COLO829 (cell line): ENCODE data around the gene LMBR1.
"Not testable (repeated sequence)": the region's sequence is repeated elsewhere in the genome, so short reads cannot be mapped to it uniquely, and the experiment has no call there.

Source experiments
- DNase-seq: peaks from one replicate; pipeline ENCODE4 v3.0.0; 2012; ENCODE audit warnings: low spot score

LMBR1 gene

GRCh38 chr7:156759143-156759542, 133.8 kb downstream of the LMBR1 start:
- DNase-seq = no peak

GRCh38 chr7:156754201-156754600, 138.8 kb downstream of the LMBR1 start:
- no peak for DNase-seq

GRCh38 chr7:156753630-156754029, 139.4 kb downstream of the LMBR1 start:
- no peak for DNase-seq

GRCh38 chr7:156753229-156753560, 139.8 kb downstream of the LMBR1 start:
- no peak for DNase-seq

- no peak for DNase-seq
These were observed 140.4 kb downstream of the LMBR1 start for GRCh38 chr7:156752367-156753228.

GRCh38 chr7:156751319-156751718, 141.7 kb downstream of the LMBR1 start:
- DNase-seq = no peak

GRCh38 chr7:156747718-156748117, 145.3 kb downstream of the LMBR1 start:
- DNase-seq = no peak

- no peak for DNase-seq
These were observed 146.1 kb downstream of the LMBR1 start for GRCh38 chr7:156746891-156747290.

- no peak for DNase-seq
These were observed 153.4 kb downstream of the LMBR1 start for GRCh38 chr7:156739596-156739995.

GRCh38 chr7:156735851-156736250, 157.1 kb downstream of the LMBR1 start:
- no peak for DNase-seq

GRCh38 chr7:156733638-156734037, 159.3 kb downstream of the LMBR1 start:
- no peak for DNase-seq

- DNase-seq = no peak
These were observed 160.8 kb downstream of the LMBR1 start for GRCh38 chr7:156732091-156732625.

- DNase-seq = no peak
These were observed 161.3 kb downstream of the LMBR1 start for GRCh38 chr7:156731651-156732050.

GRCh38 chr7:156725936-156726335, 167.0 kb downstream of the LMBR1 start:
- DNase-seq = no peak

- DNase-seq = no peak
These were observed 167.9 kb downstream of the LMBR1 start for GRCh38 chr7:156725073-156725472.

GRCh38 chr7:156722043-156722826, 170.7 kb downstream of the LMBR1 start:
- no peak for DNase-seq

- no peak for DNase-seq
These were observed 189.1 kb downstream of the LMBR1 start for GRCh38 chr7:156703773-156704482.

GRCh38 chr7:156703209-156703608, 189.8 kb downstream of the LMBR1 start:
- no peak for DNase-seq

- no peak for DNase-seq
These were observed 190.6 kb downstream of the LMBR1 start for GRCh38 chr7:156702399-156702798.

GRCh38 chr7:156701787-156702186, 191.2 kb downstream of the LMBR1 start:
- DNase-seq = not testable (repeated sequence)

- DNase-seq = not testable (repeated sequence)
These were observed 194.5 kb downstream of the LMBR1 start for GRCh38 chr7:156698512-156698911.

GRCh38 chr7:156697283-156697682, 195.7 kb downstream of the LMBR1 start:
- DNase-seq = not testable (repeated sequence)
